Middle frontal gyrus (tissue), 1 donor: ENCODE results near the gene TTC19.
A peak's percentile ranks its signal among the peaks of the same experiment; 100 is the strongest.

Experiments
- DNase-seq: peaks from one replicate; pipeline ENCODE4 v3.0.0-alpha.2; 2015; ENCODE audit warnings: low spot score; ENCODE audit errors: extremely low spot score

TTC19 gene, protein sequence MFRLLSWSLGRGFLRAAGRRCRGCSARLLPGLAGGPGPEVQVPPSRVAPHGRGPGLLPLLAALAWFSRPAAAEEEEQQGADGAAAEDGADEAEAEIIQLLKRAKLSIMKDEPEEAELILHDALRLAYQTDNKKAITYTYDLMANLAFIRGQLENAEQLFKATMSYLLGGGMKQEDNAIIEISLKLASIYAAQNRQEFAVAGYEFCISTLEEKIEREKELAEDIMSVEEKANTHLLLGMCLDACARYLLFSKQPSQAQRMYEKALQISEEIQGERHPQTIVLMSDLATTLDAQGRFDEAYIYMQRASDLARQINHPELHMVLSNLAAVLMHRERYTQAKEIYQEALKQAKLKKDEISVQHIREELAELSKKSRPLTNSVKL

GRCh38 chr17:15999141-15999973 lies at the start of gene TTC19, which contains the start of gene ZSWIM7:
Gene TTC19 (plus strand): TSS chr17:15999824. CDS start chr17:15999849, 25 bp downstream.
Gene ZSWIM7 (minus strand): TSS chr17:15999704. CDS start chr17:15999594, 110 bp downstream.
- DNase-seq = peak; percentile 96

GRCh38 chr17:15951368-15952047 lies 48.1 kb upstream of the TTC19 start:
- DNase-seq = no peak

DNA sequence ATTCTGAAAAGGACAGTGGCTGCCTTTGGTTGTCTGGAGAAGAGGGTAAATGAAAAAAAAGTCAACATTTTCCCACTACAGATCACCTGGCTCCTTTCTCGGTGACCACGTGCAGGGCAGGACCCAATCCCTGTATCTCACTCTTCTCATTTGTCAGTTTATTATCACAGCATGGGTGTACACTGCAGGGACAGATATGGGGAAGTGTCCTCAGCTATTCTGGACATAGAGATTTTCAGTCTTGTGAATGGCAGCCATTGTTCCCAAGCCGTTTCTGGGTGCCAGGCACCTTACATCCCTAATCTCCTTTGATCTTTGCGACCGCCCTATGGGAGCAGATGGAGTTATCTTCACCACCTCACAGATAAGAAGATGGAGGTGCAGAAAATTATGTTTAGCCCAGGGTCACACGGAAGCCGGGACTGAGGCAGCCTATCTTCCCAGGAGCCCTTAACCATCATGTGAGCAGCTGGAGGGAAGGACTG lies 47.5 kb upstream of the TTC19 start:
- no peak for DNase-seq

- DNase-seq = no peak
Measured at GRCh38 chr17:15952916-15953790, 46.5 kb upstream of the TTC19 start.

GRCh38 chr17:15954222-15954621 lies 45.4 kb upstream of the TTC19 start:
- DNase-seq = no peak

DNA sequence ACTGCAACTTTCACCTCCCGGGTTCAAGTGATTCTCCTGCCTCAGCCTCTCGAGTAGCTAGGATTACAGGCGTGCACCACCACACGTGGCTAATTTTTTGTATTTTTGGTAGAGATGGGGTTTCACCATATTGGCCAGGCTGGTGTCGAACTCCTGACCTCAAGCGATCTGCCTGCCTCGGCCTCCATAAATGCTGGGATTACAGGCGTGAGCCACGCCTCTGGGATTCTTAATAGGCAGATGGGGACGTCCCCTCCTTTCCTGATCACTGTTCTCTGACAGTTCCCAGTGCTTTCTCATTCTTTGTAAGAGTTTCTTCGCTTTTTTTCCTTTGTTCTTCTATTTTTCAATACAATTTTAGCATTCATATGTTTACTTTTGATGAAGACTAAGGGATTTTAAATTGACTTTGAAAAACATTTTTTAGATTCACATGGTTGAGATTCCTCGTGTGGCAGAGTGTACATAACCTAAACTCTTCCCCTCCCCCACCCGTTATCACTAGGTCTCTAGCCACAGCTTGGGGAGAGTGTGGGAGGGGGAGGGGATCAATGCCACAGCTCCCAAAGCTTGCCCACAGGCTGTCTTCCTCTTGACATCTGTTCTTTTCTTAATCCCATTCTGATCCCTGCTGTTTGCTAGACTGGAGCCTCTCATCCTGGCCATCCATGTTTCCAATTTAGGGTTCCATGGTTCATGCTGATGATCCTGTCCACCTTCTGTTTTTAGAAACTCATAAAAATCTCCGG lies 43.7 kb upstream of the TTC19 start:
- no peak for DNase-seq

GRCh38 chr17:15957206-15957605 lies 42.4 kb upstream of the TTC19 start:
- DNase-seq = no peak

DNA sequence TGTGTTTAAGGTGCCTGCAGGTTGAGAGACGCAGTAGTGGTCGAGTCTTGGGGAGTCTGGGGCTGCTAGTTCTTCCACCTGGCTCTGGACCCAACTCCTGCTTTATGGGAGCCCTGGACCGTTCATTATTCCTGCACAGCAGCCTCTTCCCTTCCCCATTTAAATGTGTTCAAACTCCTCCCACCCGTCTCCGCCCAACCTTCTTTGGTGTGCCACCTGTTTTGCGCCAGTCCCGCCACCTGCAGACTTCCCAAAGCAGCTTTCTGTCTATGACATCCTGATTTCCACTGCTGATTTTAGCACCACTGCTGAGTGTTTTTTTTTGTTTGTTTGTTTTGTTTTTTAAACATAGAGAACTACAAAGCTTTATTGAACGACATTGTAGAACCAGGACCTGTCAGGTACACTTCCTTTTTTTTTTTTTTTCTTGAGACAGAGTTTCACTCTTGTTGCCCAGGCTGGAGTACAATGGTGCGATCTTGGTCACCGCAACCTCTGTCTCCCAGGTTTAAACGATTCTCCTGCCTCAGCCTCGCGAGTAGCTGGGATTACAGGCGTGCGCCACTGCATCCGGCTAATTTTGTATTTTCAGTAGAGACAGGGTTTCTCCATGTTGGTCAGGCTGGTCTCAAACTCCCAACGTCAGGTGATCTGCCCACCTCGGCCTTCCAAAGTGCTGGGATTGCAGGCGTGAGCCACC lies 41.9 kb upstream of the TTC19 start:
- no peak for DNase-seq

DNA sequence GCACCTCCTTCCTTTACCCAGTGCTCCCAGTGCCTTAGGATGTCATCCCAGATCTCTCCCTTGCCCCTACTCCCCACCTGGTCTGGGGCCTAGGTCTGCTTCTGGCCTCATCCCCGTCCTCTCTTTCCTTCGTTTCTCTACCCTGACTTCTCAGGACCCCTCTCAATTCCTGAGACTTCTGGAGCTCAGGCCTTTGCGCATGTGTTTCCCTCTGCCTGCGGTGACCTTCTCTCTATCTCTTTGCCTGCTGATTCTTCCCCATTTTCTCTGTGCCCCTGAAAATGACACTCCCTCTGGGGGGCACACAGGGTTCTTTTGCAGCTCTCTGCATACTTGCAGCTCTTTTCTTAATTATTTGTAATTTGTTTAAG lies 41.2 kb upstream of the TTC19 start:
- no peak for DNase-seq

- no peak for DNase-seq
Measured at GRCh38 chr17:15963670-15964110, 35.9 kb upstream of the TTC19 start.

GRCh38 chr17:15965528-15965927 lies 34.1 kb upstream of the TTC19 start:
- no peak for DNase-seq

DNA sequence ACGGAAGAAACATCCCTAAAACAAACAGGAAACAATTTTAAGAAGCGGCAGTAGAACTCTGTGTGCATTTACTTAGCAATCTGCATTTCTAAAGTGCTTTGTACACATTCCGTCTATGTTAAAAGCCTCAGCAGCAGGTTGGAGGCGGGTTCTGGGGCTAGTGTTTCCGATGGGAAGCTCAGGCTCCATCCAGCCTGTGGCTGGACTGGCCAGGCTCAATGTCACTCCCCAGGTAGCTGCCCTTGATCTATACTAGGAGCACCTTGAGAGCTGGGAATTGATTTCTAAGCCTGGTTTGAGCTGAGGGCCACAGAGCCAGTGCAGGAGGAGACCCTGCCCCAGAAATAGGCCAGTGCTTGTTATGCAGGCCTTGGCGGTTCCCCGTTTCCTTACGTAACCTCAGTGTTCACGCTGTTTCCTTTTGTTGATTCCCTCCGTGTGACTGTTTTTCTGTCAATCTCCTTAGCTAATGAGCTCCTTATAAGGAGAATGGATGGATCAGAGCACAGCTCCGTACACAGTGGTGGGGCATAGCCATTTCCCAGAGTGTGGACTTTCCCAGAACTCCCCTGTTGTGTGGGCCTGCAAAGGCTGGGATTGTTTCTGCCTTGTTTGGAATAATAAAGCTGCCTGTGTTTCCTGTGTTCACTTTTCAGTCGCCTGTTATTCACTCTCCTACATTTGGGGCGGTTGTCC lies 33.3 kb upstream of the TTC19 start:
- DNase-seq = peak; percentile 14

- DNase-seq = no peak
Measured at GRCh38 chr17:15966879-15967248, 32.8 kb upstream of the TTC19 start.

DNA sequence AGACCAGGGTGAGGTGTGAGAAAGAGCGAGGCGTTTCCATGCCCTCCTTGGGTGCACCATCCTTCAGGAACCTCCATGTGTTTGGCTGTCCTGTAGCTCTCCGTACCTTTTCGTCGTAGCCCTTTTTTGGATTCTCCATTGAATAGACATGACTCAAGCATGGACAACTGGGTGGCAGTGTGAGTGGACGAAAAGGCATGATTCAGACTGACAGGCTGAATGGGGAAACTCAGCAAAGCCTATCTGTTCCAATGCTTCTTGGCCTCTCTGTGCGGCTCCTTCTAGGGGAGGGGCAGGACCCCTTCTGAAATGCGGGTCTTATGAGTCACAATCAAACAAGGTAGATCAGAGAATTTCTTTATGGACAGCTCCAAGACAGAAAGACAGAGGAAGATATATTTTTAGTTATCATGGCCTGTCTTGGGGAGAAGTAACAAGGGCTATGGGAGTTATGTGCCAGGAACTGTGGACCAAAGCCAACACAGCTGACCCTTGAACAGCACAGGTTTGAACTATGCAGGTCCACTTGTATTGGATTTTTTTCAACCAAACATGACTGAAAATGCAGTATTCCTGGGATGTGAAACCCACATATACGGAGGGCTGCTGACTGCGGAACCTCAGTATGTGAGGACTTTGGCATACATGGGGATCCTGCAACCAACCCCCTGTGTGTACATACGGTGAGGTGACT lies 31.8 kb upstream of the TTC19 start:
- DNase-seq = no peak

DNA sequence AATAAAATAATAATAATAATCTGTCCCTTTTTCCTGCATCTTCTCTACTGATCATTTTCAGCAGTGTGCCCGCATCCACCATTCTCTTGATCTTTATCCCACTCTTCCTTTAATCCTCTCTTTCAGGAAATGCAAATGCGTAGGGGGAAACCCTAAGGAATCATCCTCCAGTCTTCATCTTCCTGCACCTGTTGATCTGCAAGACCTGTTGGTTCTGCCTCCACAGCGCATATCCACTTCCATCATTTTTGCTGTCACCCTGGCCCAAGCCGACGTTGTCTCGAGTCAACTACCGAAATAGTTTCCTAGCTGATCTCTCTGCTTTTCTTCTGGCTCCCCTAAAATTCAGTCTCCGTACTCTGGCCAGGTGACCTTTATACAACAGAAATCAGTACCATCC lies 30.2 kb upstream of the TTC19 start:
- DNase-seq = no peak

DNA sequence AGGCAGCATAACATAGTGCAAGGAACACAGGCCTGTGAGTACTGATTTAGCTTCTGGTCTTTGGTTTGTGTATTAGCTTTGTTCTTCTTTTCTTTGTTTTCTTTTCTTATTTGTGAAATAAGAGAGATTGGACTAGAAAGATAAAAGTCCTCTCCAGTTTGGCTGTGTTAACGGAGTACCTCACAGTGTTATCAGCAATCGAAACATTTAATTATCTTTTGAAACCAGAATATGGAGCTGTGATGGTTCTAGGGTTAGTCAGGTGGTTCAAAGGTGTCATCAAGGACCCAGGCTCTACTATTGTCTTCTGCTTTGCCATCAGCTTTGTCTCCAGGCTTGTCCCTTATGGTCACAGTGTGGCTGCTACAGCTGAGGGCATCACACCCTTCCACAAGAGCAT lies 29.1 kb upstream of the TTC19 start:
- DNase-seq = no peak

DNA sequence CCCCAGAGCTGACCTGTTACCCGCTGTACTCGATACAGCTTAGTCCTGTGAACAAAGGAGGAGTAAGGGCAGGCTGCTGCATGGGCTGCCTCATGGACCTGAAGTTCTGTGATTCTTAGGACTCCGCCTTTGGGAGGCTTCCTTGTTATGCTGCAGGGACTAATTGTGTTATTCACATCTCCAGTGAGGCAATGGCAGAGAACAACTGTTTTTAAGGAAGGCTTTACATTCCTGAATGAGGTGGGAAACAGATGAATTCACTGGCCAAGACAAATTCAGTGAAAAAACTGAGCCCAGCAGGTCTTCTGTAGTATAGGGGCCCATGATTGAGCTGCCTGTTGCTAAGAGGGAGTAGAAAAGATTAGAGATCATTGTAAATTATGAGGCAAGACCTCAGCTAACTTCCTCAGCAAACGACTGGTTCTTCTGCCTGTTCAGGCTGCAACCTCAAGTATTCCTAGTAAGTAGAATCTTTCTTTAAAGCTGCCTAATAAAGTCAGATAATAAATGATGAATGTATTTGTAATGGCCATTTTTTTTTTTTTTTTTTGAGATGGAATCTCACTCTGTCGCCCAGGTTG lies 28.4 kb upstream of the TTC19 start:
- no peak for DNase-seq

DNA sequence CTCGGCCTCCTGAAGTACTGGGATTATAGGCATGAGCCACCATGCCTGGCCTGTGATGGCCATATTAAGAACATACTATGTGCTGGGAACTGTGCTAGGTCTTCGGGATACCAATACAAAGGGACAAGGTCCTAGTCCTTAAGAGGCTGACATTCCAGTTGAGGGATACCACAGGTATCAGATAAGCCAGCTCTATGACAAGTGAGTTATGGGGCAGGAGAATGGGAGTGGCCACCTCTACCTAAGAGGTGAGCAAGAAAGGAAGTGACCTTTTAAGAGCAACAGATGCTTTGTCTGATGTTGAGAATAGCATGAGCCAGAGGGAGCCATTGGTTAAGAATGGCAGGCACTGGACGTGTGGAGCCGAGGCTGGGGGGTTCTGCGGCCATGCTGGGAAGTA lies 27.7 kb upstream of the TTC19 start:
- no peak for DNase-seq
